ENCODE measurements around the gene LGALS1.

The LGALS1 gene

DNA sequence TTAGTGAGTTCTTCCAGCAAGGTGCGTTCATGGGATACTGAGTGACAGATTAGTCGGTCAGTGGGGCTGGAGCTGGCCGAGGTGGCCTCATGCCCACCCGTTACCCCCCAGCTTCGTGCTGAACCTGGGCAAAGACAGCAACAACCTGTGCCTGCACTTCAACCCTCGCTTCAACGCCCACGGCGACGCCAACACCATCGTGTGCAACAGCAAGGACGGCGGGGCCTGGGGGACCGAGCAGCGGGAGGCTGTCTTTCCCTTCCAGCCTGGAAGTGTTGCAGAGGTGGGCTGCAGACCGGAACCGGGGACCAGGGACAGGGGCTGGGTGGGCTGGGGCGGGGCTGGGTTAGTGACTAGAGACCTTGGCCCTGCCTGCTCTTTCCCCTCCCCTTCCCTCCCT is 2.9 kb downstream of the LGALS1 start:
- Histone ChIP-seq H3K79me2 (ENCODE audit: control insufficient read depth, insufficient read depth, low read length, unreplicated experiment) (peaks cover 26% of the 10 kb centered on the region), H3K27me3 (ENCODE audit: insufficient read depth, low read length) (no peaks in the 10 kb centered on the region), H3K27ac (ENCODE audit: low read depth, low read length) (no peak overlapping the region), H2AFZ (ENCODE audit: low read length, unreplicated experiment) (no peak overlapping the region), H3K4me3 (ENCODE audit: low read depth, low read length) (peak overlapping the region; percentile 62), H3K4me1 (ENCODE audit: control insufficient read depth, insufficient read depth, low read length, unreplicated experiment) (peaks cover 13% of the 10 kb centered on the region), H3K36me3 (ENCODE audit: insufficient read depth, low read length) (peaks cover 3% of the 10 kb centered on the region; the same call in 1 of the 2 replicates)

DNA sequence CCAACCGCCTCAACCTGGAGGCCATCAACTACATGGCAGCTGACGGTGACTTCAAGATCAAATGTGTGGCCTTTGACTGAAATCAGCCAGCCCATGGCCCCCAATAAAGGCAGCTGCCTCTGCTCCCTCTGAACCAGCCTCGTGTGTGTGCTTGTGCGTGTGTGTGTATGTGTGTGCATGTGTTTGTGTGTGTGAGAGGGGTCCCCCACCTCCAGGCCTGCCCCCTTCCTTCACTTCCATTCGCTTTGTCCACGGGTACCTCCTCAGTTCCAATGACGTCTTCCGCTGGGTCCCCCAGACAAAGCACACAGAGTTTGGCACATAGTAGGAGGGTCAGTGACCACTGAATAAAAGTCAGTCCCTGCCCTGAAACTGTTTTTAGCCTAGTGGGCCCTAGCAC is 4.2 kb downstream of the LGALS1 start:
- Histone ChIP-seq H3K79me2 (ENCODE audit: control insufficient read depth, insufficient read depth, low read length, unreplicated experiment) (peaks cover 26% of the 10 kb centered on the region), H3K4me3 (ENCODE audit: low read depth, low read length) (no peak overlapping the region), H3K27ac (ENCODE audit: low read depth, low read length) (0 out of 2 replicates have a peak overlapping the region, but pooled peaks have one; percentile 19), H3K4me1 (ENCODE audit: control insufficient read depth, insufficient read depth, low read length, unreplicated experiment) (peaks cover 13% of the 10 kb centered on the region), H3K36me3 (ENCODE audit: insufficient read depth, low read length) (peaks cover 3% of the 10 kb centered on the region; the same call in 1 of the 2 replicates), H3K27me3 (ENCODE audit: insufficient read depth, low read length) (no peaks in the 10 kb centered on the region), H2AFZ (ENCODE audit: low read length, unreplicated experiment) (no peak overlapping the region)

DNA sequence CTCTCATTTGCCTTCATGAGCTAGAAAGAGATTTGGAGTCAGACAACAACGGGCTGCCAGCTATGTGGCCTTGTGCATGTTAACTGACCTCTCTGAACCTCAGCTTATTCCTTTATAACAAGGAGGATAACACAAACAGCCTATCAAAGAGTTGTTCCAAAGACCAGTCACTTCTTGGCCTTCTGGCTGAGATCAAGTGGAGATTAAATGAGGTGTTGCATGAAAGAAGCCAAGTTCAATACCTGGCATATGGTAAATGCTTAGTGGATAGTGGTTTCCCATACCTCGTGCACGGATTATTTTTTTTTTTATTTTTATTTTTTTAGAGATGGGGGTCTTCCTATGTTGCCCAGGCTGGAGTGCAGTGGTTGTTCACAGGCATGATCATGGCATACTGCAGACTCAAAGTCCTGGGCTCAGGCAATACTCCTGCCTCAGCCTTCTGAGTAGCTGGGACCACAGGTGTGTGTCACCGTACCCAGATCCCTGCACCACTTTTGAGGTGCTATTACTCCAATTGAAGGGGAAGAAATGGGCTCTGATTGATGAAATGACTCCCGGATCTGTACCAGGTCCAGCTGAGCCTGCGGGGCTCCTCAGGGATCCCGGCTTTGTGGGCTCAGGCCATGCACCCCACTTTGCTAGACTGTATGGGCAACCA is 4.9 kb downstream of the LGALS1 start:
- H3K27ac ChIP-seq (ENCODE audit: low read depth, low read length), result 0 out of 2 replicates have a peak overlapping the region, but pooled peaks have one; percentile 19
- H2AFZ ChIP-seq (ENCODE audit: low read length, unreplicated experiment), result no peak overlapping the region
- peaks cover 26% of the 10 kb centered on the region for H3K79me2 ChIP-seq (ENCODE audit: control insufficient read depth, insufficient read depth, low read length, unreplicated experiment)
- peaks cover 3% of the 10 kb centered on the region; the same call in 1 of the 2 replicates for H3K36me3 ChIP-seq (ENCODE audit: insufficient read depth, low read length)
- peaks cover 13% of the 10 kb centered on the region for H3K4me1 ChIP-seq (ENCODE audit: control insufficient read depth, insufficient read depth, low read length, unreplicated experiment)
- H3K27me3 ChIP-seq (ENCODE audit: insufficient read depth, low read length), result no peaks in the 10 kb centered on the region
- H3K4me3 ChIP-seq (ENCODE audit: low read depth, low read length), result no peak overlapping the region

- Histone ChIP-seq H3K36me3 (ENCODE audit: insufficient read depth, low read length) (peaks cover 3% of the 10 kb centered on the region; the same call in 1 of the 2 replicates), H3K4me3 (ENCODE audit: low read depth, low read length) (no peak overlapping the region), H3K27ac (ENCODE audit: low read depth, low read length) (peak overlapping the region; percentile 24), H2AFZ (ENCODE audit: low read length, unreplicated experiment) (no peak overlapping the region), H3K4me1 (ENCODE audit: control insufficient read depth, insufficient read depth, low read length, unreplicated experiment) (peaks cover 13% of the 10 kb centered on the region), H3K79me2 (ENCODE audit: control insufficient read depth, insufficient read depth, low read length, unreplicated experiment) (peaks cover 20% of the 10 kb centered on the region), H3K27me3 (ENCODE audit: insufficient read depth, low read length) (no peaks in the 10 kb centered on the region)
These were observed 5.6 kb downstream of the LGALS1 start for GRCh38 chr22:37681001-37681424.

GRCh38 chr22:37681556-37682049 is 6.2 kb downstream of the LGALS1 start:
- Histone ChIP-seq H3K4me3 (ENCODE audit: low read depth, low read length) (no peak overlapping the region), H3K4me1 (ENCODE audit: control insufficient read depth, insufficient read depth, low read length, unreplicated experiment) (peaks cover 13% of the 10 kb centered on the region), H3K36me3 (ENCODE audit: insufficient read depth, low read length) (peaks cover 3% of the 10 kb centered on the region; the same call in 1 of the 2 replicates), H3K27ac (ENCODE audit: low read depth, low read length) (peak overlapping the region; percentile 24), H3K27me3 (ENCODE audit: insufficient read depth, low read length) (no peaks in the 10 kb centered on the region), H2AFZ (ENCODE audit: low read length, unreplicated experiment) (no peak overlapping the region), H3K79me2 (ENCODE audit: control insufficient read depth, insufficient read depth, low read length, unreplicated experiment) (peaks cover 14% of the 10 kb centered on the region)

DNA sequence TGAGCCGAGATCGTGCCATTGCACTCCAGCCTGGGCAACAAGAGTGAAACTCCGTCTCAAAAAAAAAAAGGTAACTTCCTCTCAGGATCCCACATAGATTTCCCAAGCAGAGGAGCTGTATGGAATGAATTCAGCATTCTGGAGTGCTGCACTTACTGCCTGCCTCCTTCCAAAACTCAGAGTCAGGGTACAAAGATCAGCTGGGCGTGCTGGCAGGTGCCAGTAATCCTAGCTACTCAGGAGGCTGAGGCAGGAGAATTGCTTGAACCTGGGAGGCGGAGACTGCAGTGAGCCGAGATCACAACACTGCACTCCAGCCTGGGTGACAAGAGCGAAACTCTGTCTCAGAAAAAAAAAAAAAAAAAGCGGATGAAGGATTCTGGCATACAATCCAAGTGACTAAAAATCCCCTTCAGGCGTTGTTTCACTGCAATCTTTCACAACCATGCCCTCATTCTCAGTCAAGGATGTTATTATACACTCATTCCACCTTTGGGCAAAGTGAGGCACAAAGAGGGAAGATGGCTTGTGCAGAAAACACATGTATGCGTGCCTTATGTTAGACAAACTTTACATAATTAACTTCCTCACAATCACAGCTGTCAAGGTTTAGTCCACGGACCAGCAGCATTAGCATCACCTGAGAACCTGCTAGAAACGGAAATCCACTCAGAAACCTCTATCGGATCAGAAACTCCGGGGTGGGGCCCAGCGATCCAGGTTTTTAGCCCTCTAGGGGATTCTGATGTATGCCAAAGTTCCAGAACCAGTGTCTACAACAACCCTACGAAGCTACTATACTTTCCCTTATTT is 9.6 kb downstream of the LGALS1 start:
- Histone ChIP-seq H3K27me3 (ENCODE audit: insufficient read depth, low read length) (no peaks in the 10 kb centered on the region), H2AFZ (ENCODE audit: low read length, unreplicated experiment) (no peak overlapping the region), H3K27ac (ENCODE audit: low read depth, low read length) (no peak overlapping the region)

GRCh38 chr22:37686002-37686982 is 10.9 kb downstream of the LGALS1 start, which contains the start of gene NOL12:
Gene NOL12 (plus strand): TSS chr22:37686343. CDS start chr22:37686393, 50 bp downstream.
- Histone ChIP-seq H3K27ac (ENCODE audit: low read depth, low read length) (peak within 1 kb of the TSS; percentile 71), H3K4me1 (ENCODE audit: control insufficient read depth, insufficient read depth, low read length, unreplicated experiment) (peaks cover 2% of the 10 kb centered on the region), H3K4me3 (ENCODE audit: low read depth, low read length) (peak within 1 kb of the TSS; percentile 93), H2AFZ (ENCODE audit: low read length, unreplicated experiment) (no peak within 1 kb of the TSS), H3K36me3 (ENCODE audit: insufficient read depth, low read length) (no peaks in the 10 kb centered on the region), H3K79me2 (ENCODE audit: control insufficient read depth, insufficient read depth, low read length, unreplicated experiment) (peaks cover 7% of the 10 kb centered on the region), H3K27me3 (ENCODE audit: insufficient read depth, low read length) (no peaks in the 10 kb centered on the region)

More for the DNA sequence above, 9.6 kb downstream of the LGALS1 start:
- peaks cover 10% of the 10 kb centered on the region for H3K4me1 ChIP-seq (ENCODE audit: control insufficient read depth, insufficient read depth, low read length, unreplicated experiment)
- no peak overlapping the region for H3K4me3 ChIP-seq (ENCODE audit: low read depth, low read length)
- H3K36me3 ChIP-seq (ENCODE audit: insufficient read depth, low read length), result no peaks in the 10 kb centered on the region
- H3K79me2 ChIP-seq (ENCODE audit: control insufficient read depth, insufficient read depth, low read length, unreplicated experiment), result peaks cover 7% of the 10 kb centered on the region

DNA sequence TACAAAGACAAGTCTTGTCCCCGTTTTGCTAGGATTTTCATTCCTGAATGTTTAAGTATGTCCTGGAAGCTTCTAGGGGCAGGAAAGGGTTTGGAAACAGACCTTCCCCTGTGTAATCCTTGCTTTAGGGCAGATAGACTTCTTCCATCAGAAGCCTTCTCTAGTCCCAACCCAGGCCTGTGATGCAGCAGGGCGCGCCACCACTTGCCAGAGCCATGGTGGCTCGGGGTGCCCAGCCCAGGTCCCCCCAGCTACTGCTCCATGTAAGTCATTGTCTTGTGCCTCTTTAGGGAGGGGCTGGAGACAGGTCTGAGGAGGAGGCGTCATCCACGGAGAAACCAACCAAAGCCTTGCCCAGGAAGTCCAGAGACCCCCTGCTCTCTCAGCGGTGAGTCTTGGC is 15.0 kb downstream of the LGALS1 start:
- H3K4me3 ChIP-seq (ENCODE audit: low read depth, low read length), result no peak overlapping the region
- no peaks in the 10 kb centered on the region for H3K4me1 ChIP-seq (ENCODE audit: control insufficient read depth, insufficient read depth, low read length, unreplicated experiment)
- H3K36me3 ChIP-seq (ENCODE audit: insufficient read depth, low read length), result no peaks in the 10 kb centered on the region
- peaks cover 7% of the 10 kb centered on the region for H3K79me2 ChIP-seq (ENCODE audit: control insufficient read depth, insufficient read depth, low read length, unreplicated experiment)
- H3K27ac ChIP-seq (ENCODE audit: low read depth, low read length), result no peak overlapping the region
- H3K27me3 ChIP-seq (ENCODE audit: insufficient read depth, low read length), result no peaks in the 10 kb centered on the region
- H2AFZ ChIP-seq (ENCODE audit: low read length, unreplicated experiment), result no peak overlapping the region

GRCh38 chr22:37690901-37691504 is 15.6 kb downstream of the LGALS1 start:
- H3K27me3 ChIP-seq (ENCODE audit: insufficient read depth, low read length), result no peaks in the 10 kb centered on the region
- H3K36me3 ChIP-seq (ENCODE audit: insufficient read depth, low read length), result no peaks in the 10 kb centered on the region
- H3K27ac ChIP-seq (ENCODE audit: low read depth, low read length), result no peak overlapping the region
- H3K79me2 ChIP-seq (ENCODE audit: control insufficient read depth, insufficient read depth, low read length, unreplicated experiment), result peaks cover 7% of the 10 kb centered on the region
- H3K4me1 ChIP-seq (ENCODE audit: control insufficient read depth, insufficient read depth, low read length, unreplicated experiment), result peaks cover 4% of the 10 kb centered on the region
- H2AFZ ChIP-seq (ENCODE audit: low read length, unreplicated experiment), result no peak overlapping the region
- H3K4me3 ChIP-seq (ENCODE audit: low read depth, low read length), result no peak overlapping the region
